Measurements from ENCODE around the gene NF1. TPM values are rescaled to one million over a fixed set of nuclear protein-coding genes. Genes with fewer than 3 reads are reported as not detected.

Gene NF1
- total RNA-seq, 1 donor from 2014 or later, result 53.7 TPM

DNA sequence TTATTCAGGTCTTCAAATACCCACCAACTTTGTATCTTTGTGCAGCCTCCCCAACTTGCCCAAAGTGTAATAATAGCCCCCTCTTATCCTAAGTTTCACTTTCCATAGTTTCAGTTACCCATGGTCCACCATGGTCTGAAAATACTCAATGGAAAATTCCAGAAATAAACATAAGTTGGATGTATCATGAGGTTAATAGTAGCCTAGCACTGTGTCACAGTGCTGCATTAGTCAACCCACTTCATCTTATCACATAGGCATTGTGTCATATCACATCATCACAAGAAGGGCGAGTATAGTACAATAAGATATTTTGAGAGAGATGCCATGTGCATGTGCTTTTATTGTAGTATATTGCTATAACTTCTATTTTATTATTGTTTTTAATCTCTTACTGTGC is 180.3 kb downstream of the NF1 start:
- no peak overlapping the region for H3K4me3 Mint-ChIP-seq (ENCODE audit: unreplicated experiment)
- H3K4me2 ChIP-seq (ENCODE audit: low read length), result no peak overlapping the region
- peaks cover 8% of the 10 kb centered on the region for H3K4me1 Mint-ChIP-seq (ENCODE audit: low read depth, unreplicated experiment)
- H3K36me3 Mint-ChIP-seq (ENCODE audit: low read depth, unreplicated experiment), result peaks cover 6% of the 10 kb centered on the region
- no peaks in the 10 kb centered on the region for H3K9me3 Mint-ChIP-seq (ENCODE audit: unreplicated experiment)
- H3K4me1 ChIP-seq (ENCODE audit: insufficient read depth, low read length), result peaks cover 3% of the 10 kb centered on the region
- H2AFZ ChIP-seq (ENCODE audit: low read depth, low read length), result no peak overlapping the region
- peaks cover 5% of the 10 kb centered on the region for H3K79me2 ChIP-seq (ENCODE audit: insufficient read depth, low read length)
- H3K27ac Mint-ChIP-seq (ENCODE audit: unreplicated experiment), result no peak overlapping the region
- TF ChIP-seq, protein P1, sequence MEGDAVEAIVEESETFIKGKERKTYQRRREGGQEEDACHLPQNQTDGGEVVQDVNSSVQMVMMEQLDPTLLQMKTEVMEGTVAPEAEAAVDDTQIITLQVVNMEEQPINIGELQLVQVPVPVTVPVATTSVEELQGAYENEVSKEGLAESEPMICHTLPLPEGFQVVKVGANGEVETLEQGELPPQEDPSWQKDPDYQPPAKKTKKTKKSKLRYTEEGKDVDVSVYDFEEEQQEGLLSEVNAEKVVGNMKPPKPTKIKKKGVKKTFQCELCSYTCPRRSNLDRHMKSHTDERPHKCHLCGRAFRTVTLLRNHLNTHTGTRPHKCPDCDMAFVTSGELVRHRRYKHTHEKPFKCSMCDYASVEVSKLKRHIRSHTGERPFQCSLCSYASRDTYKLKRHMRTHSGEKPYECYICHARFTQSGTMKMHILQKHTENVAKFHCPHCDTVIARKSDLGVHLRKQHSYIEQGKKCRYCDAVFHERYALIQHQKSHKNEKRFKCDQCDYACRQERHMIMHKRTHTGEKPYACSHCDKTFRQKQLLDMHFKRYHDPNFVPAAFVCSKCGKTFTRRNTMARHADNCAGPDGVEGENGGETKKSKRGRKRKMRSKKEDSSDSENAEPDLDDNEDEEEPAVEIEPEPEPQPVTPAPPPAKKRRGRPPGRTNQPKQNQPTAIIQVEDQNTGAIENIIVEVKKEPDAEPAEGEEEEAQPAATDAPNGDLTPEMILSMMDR (IDR thresholded peaks at IDR 0.05; ENCODE audit: insufficient read depth, low read depth, low read length), result no peak
- no peak for TF ChIP-seq EZH2 (IDR thresholded peaks at IDR 0.05; ENCODE audit: insufficient read depth, low read length)
- H3K9ac ChIP-seq (ENCODE audit: low read length), result no peak overlapping the region
- DNase-seq (ENCODE audit: low read depth) (no peak), FAIRE-seq (no peak)
- H3K36me3 ChIP-seq (ENCODE audit: insufficient read depth, low read length), result peaks cover 14% of the 10 kb centered on the region
- H3K9me3 ChIP-seq (ENCODE audit: insufficient read depth, low read depth, low read length), result no peaks in the 10 kb centered on the region
- no peaks in the 10 kb centered on the region for H4K20me1 ChIP-seq (ENCODE audit: insufficient read depth, low read length)
- H3K27me3 Mint-ChIP-seq (ENCODE audit: low read depth, unreplicated experiment), result no peaks in the 10 kb centered on the region
- no peaks in the 10 kb centered on the region for H3K27me3 ChIP-seq (ENCODE audit: insufficient read depth, low read length)
- no peak overlapping the region for H3K4me3 ChIP-seq (ENCODE audit: insufficient read depth, low read depth, low read length)
- H3K27ac ChIP-seq (ENCODE audit: low read depth, low read length), result no peak overlapping the region

DNA sequence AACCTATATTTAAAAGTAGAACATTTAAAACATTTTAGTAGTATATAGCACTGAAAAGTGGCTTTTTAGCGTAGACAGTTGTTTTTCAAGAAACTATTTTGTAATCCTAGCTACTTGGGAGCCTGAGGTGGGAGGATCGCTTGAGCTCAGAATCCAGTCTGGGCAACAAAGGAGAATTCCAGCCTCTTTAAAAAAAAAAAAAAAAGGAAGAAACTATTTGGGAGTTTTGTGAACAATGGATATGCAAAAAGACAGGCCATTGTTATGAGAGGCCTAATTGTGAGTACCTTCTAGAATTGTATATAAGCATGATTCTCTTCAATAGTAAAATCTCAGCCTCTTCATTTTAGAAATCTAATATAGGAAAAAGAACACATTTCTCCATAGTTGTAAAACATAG is 184.6 kb downstream of the NF1 start:
- Histone ChIP-seq H3K36me3 (ENCODE audit: insufficient read depth, low read length) (peaks cover 7% of the 10 kb centered on the region), H3K4me1 (ENCODE audit: insufficient read depth, low read length) (no peaks in the 10 kb centered on the region), H3K79me2 (ENCODE audit: insufficient read depth, low read length) (no peaks in the 10 kb centered on the region), H2AFZ (ENCODE audit: low read depth, low read length) (no peak overlapping the region), H3K9me3 (ENCODE audit: insufficient read depth, low read depth, low read length) (no peaks in the 10 kb centered on the region), H3K4me2 (ENCODE audit: low read length) (no peak overlapping the region), H3K27ac (ENCODE audit: low read depth, low read length) (no peak overlapping the region), H3K27me3 (ENCODE audit: insufficient read depth, low read length) (no peaks in the 10 kb centered on the region), H3K4me3 (ENCODE audit: insufficient read depth, low read depth, low read length) (no peak overlapping the region), H4K20me1 (ENCODE audit: insufficient read depth, low read length) (no peaks in the 10 kb centered on the region), H3K9ac (ENCODE audit: low read length) (no peak overlapping the region)
- FAIRE-seq (no peak), DNase-seq (ENCODE audit: low read depth) (no peak)
- no peak overlapping the region for H3K4me3 Mint-ChIP-seq (ENCODE audit: unreplicated experiment)
- H3K27ac Mint-ChIP-seq (ENCODE audit: unreplicated experiment), result no peak overlapping the region
- H3K9me3 Mint-ChIP-seq (ENCODE audit: unreplicated experiment), result no peaks in the 10 kb centered on the region
- H3K4me1 Mint-ChIP-seq (ENCODE audit: low read depth, unreplicated experiment), result peaks cover 4% of the 10 kb centered on the region
- peaks cover 9% of the 10 kb centered on the region for H3K36me3 Mint-ChIP-seq (ENCODE audit: low read depth, unreplicated experiment)
- H3K27me3 Mint-ChIP-seq (ENCODE audit: low read depth, unreplicated experiment), result no peaks in the 10 kb centered on the region
- TF ChIP-seq, protein P1 (IDR thresholded peaks at IDR 0.05; ENCODE audit: insufficient read depth, low read depth, low read length), result no peak
- no peak for TF ChIP-seq EZH2 (IDR thresholded peaks at IDR 0.05; ENCODE audit: insufficient read depth, low read length)

DNA sequence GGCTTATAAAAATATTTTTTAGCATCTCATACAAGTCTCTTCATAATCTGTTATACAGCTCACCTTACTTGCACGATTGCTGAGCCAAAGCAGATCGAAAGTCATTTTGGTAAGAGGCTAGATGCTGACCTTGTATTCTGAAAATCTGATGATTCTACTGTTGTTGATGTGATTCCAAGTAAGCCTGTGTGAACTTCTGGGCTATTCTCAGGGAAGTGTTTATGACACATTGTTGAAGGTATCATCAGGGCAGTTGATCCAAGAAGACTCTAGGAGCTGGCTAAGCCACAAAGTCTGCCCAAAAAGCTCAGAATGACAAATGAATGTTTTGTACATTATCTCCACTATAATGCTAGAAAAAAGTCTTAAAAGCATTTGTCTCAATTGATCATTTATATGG is 186.3 kb downstream of the NF1 start:
- H3K4me3 Mint-ChIP-seq (ENCODE audit: unreplicated experiment), result no peak overlapping the region
- H3K9me3 Mint-ChIP-seq (ENCODE audit: unreplicated experiment), result no peaks in the 10 kb centered on the region
- H3K4me3 ChIP-seq (ENCODE audit: insufficient read depth, low read depth, low read length), result no peak overlapping the region
- DNase-seq (ENCODE audit: low read depth), result no peak
- H3K27ac ChIP-seq (ENCODE audit: low read depth, low read length), result no peak overlapping the region
- H3K36me3 ChIP-seq (ENCODE audit: insufficient read depth, low read length), result peaks cover 4% of the 10 kb centered on the region
- no peaks in the 10 kb centered on the region for H4K20me1 ChIP-seq (ENCODE audit: insufficient read depth, low read length)
- no peak overlapping the region for H2AFZ ChIP-seq (ENCODE audit: low read depth, low read length)
- H3K4me1 Mint-ChIP-seq (ENCODE audit: low read depth, unreplicated experiment), result no peaks in the 10 kb centered on the region
- H3K9me3 ChIP-seq (ENCODE audit: insufficient read depth, low read depth, low read length), result no peaks in the 10 kb centered on the region
- TF ChIP-seq EZH2 (IDR thresholded peaks at IDR 0.05; ENCODE audit: insufficient read depth, low read length), result no peak
- TF ChIP-seq, protein P1 (IDR thresholded peaks at IDR 0.05; ENCODE audit: insufficient read depth, low read depth, low read length), result no peak
- no peak for FAIRE-seq
- H3K27ac Mint-ChIP-seq (ENCODE audit: unreplicated experiment), result no peak overlapping the region
- H3K4me1 ChIP-seq (ENCODE audit: insufficient read depth, low read length), result no peaks in the 10 kb centered on the region
- peaks cover 6% of the 10 kb centered on the region for H3K36me3 Mint-ChIP-seq (ENCODE audit: low read depth, unreplicated experiment)
- no peaks in the 10 kb centered on the region for H3K79me2 ChIP-seq (ENCODE audit: insufficient read depth, low read length)
- H3K27me3 ChIP-seq (ENCODE audit: insufficient read depth, low read length), result no peaks in the 10 kb centered on the region
- no peaks in the 10 kb centered on the region for H3K27me3 Mint-ChIP-seq (ENCODE audit: low read depth, unreplicated experiment)
- no peak overlapping the region for H3K9ac ChIP-seq (ENCODE audit: low read length)
- H3K4me2 ChIP-seq (ENCODE audit: low read length), result no peak overlapping the region

All from astrocyte (in vitro differentiated cells and primary cell).